HG03025 (cell line): ENCODE data around the gene CD55.

Experiments
- ATAC-seq: cut with Tn5 transposase; IDR thresholded peaks from one replicate; pipeline ENCODE4 v1.9.1; 2021; ENCODE audit warnings: mild to moderate bottlenecking, moderate library complexity; ENCODE audit not compliant: unreplicated experiment, low FRiP score

Gene CD55

GRCh38 chr1:207321079-207321789 lies at the start of gene CD55:
TSS of gene CD55 (plus strand) at chr1:207321678. CDS start at chr1:207321766, 88 bp downstream.
- ATAC-seq: peak; percentile 94

GRCh38 chr1:207274882-207275281 lies 46.6 kb upstream of the CD55 start:
- ATAC-seq: no peak

GRCh38 chr1:207276465-207276864 lies 45.0 kb upstream of the CD55 start:
- ATAC-seq: no peak

GRCh38 chr1:207277241-207277640 lies 44.2 kb upstream of the CD55 start:
- no peak for ATAC-seq

- no peak for ATAC-seq
Measured at GRCh38 chr1:207279652-207280051, 41.8 kb upstream of the CD55 start.

- no peak for ATAC-seq
Measured at GRCh38 chr1:207280706-207281105, 40.8 kb upstream of the CD55 start.

GRCh38 chr1:207282058-207282457 lies 39.4 kb upstream of the CD55 start:
- no peak for ATAC-seq

GRCh38 chr1:207282496-207283380 lies 38.7 kb upstream of the CD55 start:
- no peak for ATAC-seq

GRCh38 chr1:207283421-207283820 lies 38.1 kb upstream of the CD55 start:
- ATAC-seq: no peak

- no peak for ATAC-seq
Measured at GRCh38 chr1:207284209-207284897, 37.1 kb upstream of the CD55 start.

GRCh38 chr1:207286786-207287468 lies 34.6 kb upstream of the CD55 start:
- no peak for ATAC-seq

GRCh38 chr1:207288315-207288714 lies 33.2 kb upstream of the CD55 start:
- ATAC-seq: no peak

GRCh38 chr1:207289756-207290155 lies 31.7 kb upstream of the CD55 start:
- ATAC-seq: no peak

GRCh38 chr1:207291723-207292122 lies 29.8 kb upstream of the CD55 start:
- no peak for ATAC-seq

GRCh38 chr1:207298186-207298585 lies 23.3 kb upstream of the CD55 start:
- no peak for ATAC-seq

GRCh38 chr1:207298636-207299398 lies 22.7 kb upstream of the CD55 start:
- no peak for ATAC-seq

- ATAC-seq: no peak
Measured at GRCh38 chr1:207300970-207301369, 20.5 kb upstream of the CD55 start.

GRCh38 chr1:207302618-207303393 lies 18.7 kb upstream of the CD55 start:
- no peak for ATAC-seq
